AG09309 (cell line): ENCODE results near the gene PDZRN4.
"Not testable (repeated sequence)": the region's sequence is repeated elsewhere in the genome, so short reads cannot be mapped to it uniquely, and the experiment has no call there.

Source experiments
- DNase-seq: peaks from one replicate; pipeline ENCODE4 v3.0.0-alpha.2; 2010; ENCODE audit warnings: low read depth
- H3K4me3 ChIP-seq: 2 replicates; pipeline ENCODE4 v1.5.1; 2011; ENCODE audit warnings: mild to moderate bottlenecking, low read depth, low read length, moderate library complexity; ENCODE audit not compliant: control insufficient read depth
- CTCF ChIP-seq: IDR thresholded peaks from 2 replicates; pipeline ENCODE4 v1.5.1; 2011; ENCODE audit warnings: mild to moderate bottlenecking, low read depth, low read length, inconsistent platforms; ENCODE audit not compliant: insufficient read depth, control insufficient read depth; ENCODE audit errors: missing control alignments

Gene PDZRN4

GRCh38 chr12:41190338-41190737 is 2.2 kb downstream of the PDZRN4 start:
- TF ChIP-seq CTCF: peak; percentile 23
- DNase-seq: no peak
- no peak overlapping the region for H3K4me3 ChIP-seq

GRCh38 chr12:41191549-41191948 is 3.4 kb downstream of the PDZRN4 start:
- H3K4me3 ChIP-seq, DNase-seq: not testable (repeated sequence)

GRCh38 chr12:41193311-41193710 is 5.2 kb downstream of the PDZRN4 start:
- no peak overlapping the region for H3K4me3 ChIP-seq
- no peak for DNase-seq
- no peak for TF ChIP-seq CTCF

GRCh38 chr12:41202051-41202450 is 13.9 kb downstream of the PDZRN4 start:
- no peak for TF ChIP-seq CTCF
- no peak overlapping the region for H3K4me3 ChIP-seq
- DNase-seq: no peak

GRCh38 chr12:41205070-41205709 is 17.1 kb downstream of the PDZRN4 start:
- no peak overlapping the region for H3K4me3 ChIP-seq
- no peak for TF ChIP-seq CTCF
- no peak for DNase-seq

GRCh38 chr12:41206298-41206697 is 18.2 kb downstream of the PDZRN4 start:
- no peak for TF ChIP-seq CTCF
- no peak overlapping the region for H3K4me3 ChIP-seq
- DNase-seq: no peak

- DNase-seq: no peak
- H3K4me3 ChIP-seq: no peak overlapping the region
- no peak for TF ChIP-seq CTCF
Measured at GRCh38 chr12:41211448-41211847, 23.3 kb downstream of the PDZRN4 start.
